ENCODE data around the gene SELENOW.
"Not testable (repeated sequence)": the region's sequence is repeated elsewhere in the genome, so short reads cannot be mapped to it uniquely, and the experiment has no call there.

The SELENOW gene

DNA sequence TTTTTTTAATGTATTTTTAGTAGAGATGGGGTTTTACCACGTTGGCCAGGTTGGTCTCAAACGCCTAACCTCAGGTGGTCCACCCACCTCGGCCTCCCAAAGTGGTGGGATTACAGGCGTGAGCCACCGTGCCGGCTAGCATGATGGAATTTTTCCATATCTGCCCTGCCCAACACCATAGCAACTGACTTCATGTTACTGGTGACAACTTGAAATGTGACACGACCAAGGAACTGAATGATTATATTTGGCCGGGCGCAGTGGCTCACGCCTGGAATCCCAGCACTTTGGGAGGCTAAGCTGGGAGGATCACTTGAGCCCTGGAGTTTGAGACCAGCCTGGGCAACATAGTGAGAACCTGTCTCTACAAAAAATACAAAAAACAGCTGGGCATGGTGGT is 8.8 kb downstream of the SELENOW start:
- not testable (repeated sequence) for DNase-seq

DNA sequence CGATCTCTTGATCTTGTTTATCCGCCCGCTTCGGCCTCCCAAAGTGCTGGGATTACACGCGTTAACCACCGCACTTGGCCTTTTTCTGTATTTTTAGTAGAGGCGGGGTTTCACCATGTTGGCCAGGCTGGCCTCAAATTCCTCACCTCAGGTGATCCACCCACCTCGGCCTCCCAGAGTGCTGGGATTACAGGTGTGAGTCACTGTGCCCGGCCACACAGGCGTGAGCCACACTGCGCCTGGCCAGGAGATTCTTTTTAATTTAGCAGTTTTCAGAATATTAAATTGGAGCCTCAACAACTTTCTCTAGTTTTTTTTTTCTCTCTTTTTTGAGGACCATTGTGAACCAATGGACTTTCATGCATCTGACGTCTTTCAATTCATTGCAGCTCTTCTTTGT is 11.3 kb downstream of the SELENOW start:
- DNase-seq = not testable (repeated sequence)

DNA sequence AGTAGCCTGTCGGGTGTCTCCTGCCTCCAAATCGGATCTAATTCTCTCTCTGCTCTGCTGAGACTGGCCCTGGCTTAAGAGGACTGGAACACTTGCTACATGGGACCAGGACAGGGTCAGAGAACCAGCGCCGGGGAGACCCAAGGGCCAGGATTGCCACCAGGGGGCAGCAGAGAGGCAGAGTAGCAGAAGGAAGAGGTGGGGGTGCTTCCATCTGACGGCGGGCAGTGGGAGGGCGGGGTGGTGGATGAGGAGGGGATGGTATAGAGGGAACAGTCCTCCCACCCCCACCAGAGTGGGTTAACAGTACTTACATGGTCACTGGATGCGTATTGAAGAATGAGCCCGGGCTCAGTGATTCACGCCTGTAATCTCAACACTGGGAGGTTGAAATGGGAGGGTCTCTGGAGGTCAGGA is 11.9 kb downstream of the SELENOW start:
- peak; percentile 39 for DNase-seq

DNA sequence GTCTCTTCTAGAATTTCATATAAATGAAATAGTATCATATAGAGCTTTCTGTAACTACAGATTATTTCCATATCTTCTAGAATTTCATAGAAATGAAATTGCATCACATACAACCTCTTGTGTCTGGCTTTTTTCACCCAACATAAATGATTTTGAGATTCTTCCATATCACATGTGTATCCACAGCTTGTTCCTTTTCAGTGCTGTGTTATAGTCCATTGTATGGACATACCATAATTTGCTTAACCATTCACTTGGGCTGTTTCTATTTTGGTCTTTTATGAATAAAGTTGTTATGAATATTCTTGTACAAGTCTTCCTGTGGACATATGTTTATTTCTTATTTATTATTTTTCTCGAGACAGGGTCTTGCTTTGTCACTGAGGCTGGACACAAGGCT is 14.1 kb downstream of the SELENOW start:
- no peak for DNase-seq

DNA sequence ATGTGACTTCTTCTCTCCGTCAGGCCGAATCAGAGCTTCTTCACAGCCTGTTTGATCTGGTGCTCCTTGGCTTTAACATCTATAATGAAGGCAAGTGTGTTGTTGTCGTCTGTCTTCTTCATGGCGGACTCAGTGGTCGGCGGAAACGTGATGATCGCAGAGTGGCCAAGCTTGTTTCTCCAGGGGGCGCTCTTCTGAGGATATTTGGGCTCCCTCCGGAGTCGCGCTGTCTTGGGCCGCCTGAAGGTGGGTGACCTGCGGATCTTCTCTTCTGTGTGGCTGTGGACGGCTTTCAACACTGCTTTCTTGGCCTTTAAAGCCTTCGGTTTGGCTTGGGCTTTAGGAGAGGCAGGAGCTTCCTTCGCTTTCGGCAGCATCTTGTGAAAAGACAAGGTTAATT is 16.0 kb downstream of the SELENOW start:
- no peak for DNase-seq

DNA sequence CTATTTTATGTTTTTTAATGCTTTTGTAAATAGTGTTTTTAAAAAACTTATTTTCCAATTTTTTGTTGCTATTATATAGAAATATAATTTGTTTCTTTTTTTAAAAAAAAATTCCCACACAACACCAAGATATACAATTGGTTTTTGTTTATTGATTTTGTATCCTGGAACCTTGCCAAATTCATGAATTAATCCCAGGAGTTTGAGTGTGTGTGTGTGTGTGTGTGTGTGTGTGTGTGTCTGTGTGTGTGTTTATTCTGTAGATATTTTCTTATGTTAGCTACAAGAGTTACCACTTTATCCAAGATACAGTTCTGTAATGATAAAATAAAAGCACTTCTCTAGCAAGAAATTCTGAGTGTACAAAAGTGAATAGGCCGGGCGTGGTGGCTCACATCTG is 18.3 kb downstream of the SELENOW start:
- DNase-seq = no peak

DNA sequence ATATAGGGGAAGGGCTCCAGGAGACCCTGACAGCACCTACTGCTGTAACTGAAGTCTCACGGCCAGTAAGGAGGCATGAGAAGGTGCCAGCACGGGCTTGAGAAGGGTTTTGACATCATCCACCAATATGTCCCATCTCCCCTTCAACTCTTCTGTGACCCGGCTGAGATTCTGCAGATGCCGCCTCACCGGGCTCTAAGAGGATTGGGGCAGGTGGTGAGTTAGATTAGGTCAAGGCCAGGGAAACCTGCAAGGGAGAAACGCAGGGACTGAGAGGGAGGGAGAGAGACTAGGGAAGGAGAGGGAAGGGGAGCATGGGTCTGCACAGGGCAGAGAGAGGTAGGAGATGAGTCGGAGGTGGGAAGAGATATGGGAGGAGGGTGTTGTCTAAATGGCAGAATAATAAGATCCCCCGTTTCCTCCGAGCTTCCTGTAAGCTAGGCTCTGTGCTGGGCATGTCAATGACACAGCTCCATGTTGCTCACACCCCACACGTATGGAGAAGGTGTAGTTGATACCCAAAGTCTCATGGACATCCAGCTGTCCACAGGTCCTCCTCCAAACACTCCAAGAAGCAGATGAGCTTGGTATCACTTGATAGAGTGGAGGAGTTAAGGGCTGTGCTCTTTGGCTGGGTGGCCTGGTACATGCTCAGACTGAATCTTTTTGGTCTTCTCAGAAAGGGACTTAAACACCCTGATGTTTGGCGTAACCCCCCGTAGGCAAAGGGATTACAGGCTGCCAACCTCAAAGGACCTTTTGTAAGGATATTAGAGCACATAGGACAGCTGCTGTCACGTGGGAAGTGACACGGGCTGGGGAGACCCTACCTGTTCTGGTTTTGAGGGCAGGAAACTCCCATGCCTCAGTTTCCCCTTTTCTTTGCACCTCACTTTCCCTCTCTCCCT is 19.7 kb downstream of the SELENOW start:
- no peak for DNase-seq

DNA sequence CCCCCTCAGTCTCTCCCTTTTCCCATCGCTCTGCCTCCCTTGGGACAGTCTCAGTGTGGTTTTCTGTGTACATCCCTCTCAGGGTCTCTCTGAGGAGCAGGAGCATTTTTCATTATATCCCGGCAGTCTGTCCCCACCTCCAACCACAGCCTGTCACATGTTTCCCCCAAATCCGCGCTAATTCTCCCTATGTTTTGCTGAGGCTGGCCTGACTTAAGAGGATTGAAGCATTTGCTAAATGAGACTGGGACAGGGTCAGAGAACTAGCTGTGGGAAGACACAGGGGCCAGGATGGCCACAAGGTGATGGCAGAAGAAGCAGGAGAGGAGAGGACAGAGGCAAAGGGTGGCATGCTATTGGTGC is 20.4 kb downstream of the SELENOW start:
- DNase-seq = no peak

DNA sequence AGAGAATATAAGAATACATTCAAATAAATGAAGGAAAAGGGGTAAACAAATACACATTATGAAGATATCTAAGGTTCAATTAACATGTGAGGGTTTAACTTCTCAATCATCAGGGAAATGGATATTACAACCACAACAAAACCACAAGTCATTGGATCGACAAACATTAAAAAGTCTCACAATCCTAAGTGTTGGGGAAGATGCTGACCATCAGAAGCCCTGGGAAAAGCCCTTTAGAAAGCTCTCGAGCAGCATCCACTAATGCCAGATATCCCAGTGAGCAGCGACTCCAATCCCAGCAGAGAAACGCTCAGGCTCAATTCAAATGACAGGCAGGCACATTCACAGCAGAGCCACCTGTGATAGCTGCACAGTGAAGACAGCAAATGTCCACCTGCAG is 22.8 kb downstream of the SELENOW start:
- DNase-seq = no peak

DNA sequence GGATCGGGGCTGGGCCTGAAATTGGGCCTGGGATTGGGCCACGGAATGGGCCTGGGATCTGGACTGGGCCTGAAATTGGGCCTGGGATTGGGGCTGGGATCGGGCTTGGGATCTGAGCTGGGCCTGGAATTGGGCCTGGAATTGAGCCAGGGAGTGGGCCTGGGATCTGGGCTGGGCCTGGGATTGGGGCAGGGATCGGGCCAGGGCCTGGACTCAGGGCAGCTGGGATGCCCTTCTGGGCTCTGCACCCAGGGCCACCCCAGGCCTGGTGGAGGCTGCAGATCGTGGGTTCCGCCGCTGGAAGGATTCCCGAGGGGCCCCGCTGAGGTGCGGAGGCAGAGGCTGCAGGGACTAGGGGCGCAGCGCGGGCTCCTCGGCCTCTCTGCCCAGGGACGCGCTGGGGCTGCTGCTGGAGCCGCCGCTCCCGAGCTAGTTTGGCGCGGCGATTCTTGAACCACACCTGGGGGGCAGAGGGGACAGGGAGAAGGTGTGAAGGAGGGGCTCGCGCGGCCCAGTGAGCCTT is 24.1 kb downstream of the SELENOW start:
- DNase-seq = no peak

DNA sequence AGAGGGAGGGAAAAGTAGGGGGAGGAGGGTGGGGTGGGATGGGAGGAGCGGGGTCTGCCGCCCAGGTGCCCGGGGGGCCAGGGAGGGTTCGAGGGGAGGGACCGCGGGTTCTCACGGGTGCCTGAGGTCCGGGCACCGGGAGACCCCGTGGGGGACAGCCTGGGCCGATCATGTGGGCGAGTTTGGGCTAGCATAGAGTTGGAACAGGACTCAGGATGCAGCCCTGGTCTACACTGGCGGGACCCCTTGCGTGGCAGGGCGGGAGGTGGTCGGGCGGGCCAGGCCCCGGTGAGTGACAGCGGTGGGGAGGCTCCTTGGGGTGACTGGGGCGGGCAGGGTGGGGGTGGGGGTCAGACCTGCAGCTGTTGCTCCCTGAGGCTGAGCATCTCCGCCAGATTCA is 24.6 kb downstream of the SELENOW start:
- DNase-seq = not testable (repeated sequence)

DNA sequence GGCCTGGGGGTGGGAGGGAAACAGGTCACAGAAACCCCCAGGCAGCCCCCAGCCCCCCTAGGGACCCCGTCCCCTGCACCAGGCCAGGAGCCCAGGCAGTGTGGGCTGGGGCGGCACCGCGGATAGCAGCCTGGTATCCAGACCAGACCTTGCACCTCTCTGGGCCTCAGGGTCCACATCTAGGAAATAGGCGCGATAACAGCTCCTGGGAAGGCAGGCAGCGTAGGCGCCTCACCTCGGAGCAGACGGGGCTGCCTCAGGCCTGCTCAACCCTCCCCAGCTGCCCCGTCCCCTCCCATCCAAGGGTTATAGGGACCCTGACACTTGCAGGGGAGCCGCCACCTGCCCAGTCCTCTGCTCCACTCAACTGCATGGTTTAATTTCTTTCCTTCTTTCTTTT is 25.2 kb downstream of the SELENOW start:
- not testable (repeated sequence) for DNase-seq

DNA sequence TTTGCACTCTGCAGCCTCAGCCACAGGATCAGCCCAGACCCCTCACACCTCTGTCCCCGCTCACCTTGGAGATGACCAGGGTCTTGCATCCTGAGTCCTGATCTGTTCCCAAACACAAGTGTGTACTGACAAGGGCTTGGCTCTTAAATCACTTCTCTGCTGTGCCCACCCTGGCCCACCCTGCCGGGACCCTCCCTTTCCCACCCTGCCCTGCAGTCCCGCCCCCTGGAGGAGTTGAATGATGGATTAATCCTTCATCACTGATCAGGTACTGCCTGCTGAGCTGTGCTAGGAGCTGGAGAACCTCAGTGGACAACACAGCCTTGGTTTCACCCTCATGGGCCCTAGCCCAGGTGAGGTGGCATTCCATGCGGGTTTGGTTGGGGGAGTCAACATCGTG is 25.9 kb downstream of the SELENOW start, which contains the start of gene TPRX1:
Gene TPRX1, minus strand, starts transcription at position 101 of the 400 bp plus-strand sequence. Its CDS starts 12 bp downstream, at position 89.
- DNase-seq = not testable (repeated sequence)

DNA sequence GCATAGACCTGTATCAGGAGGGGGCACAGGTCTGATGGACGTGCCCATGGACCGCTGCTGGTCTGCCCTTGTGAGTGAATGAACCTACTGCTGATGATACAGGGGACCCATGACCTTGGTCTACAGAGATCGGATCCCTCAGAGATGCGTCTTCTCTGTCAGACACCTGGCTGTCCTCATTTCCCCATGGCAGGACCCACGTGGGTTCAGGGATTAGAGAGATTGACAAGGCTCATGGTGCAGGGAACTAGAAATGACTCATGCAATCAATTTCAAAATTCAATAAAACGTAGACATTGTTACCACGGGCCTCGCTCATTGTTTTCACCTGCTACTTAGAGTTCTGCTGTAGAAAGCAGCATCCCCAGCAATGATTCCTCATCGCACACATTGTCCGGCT is 26.8 kb downstream of the SELENOW start:
- DNase-seq = no peak

DNA sequence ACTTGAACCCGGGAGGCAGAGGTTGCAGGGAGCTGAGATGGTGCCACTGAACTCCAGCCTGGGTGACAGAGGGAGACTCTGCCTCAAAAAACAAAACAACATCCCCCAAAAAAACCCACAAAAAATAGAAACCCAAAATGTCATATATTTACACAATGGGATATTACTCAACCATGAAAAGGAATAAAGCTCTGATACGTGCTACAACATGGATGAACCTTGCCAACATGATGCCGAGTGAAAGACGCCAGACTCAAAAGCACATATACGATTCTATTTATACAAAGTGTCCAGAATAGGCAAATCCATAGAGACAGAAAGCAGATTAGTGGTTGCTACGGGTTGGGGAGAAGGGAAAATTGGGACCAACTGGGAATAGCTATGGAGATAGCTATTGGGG is 27.9 kb downstream of the SELENOW start:
- DNase-seq = no peak

DNA sequence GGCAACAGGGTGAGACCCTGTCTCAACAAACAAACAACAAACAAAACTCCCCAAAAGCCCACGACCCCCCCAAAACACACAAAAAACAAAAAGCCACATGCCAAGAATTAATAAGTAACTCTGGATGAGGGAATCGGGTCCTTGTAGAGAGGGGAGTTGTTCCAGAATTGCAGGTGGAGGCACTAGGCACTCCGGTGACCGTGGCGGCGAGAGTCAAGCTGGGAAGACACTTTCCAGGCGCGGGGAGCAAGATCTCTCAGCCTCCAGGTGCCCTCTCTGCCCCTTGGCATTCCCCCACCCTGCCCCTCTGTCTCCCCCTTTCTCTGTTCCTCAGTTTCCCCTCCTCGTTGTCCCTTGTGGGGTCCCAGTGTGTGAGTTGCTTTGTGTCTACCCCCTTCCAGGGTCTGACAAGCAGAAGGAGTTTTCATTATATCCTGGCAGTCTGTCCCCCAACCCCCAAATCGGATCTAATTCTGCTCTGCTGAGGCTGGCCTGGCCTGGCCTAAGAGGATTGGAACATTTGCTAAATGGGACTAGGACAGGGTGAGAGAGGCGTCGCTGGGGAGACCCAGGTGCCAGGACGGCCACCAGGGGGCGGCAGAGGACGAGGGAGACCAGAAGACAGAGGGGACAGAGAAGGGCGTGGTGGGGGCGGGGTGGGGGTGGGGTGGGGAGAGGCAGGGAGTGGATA is 34.9 kb downstream of the SELENOW start:
- no peak for DNase-seq

DNA sequence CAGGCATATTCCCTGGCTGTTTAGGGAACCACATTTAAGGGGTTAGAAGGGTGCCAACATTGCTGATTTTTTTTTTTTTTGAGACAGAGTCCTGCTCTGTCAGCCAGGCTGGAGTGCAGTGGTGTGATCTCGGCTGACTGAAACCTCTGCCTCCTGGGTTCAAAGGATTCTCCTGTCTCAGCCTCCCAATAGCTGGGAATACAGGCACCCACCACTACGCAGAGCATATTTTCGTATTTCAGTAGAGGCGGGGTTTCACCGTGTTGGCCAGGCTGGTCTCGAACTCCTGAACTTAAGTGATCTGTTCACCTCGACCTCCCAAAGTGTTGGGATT is 35.5 kb downstream of the SELENOW start:
- no peak for DNase-seq

DNA sequence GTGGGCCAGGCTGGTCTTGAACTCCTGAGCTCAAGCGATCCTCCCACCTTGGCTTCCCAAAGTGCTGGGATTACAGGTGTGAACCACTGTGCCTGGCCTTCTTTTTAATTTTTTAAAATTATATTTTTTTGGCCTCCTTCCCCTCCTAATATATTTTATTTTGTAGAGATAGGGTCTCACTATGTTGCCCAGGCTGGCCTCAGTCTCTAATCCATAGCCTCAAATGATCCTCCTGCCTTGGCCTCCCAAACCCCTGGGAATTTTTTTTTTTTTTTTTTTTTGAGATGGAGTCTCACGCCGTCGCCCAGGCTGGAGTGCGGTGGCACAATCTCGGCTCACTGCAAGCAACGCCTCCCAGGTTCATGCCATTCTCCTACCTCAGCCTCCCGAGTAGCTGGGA is 37.8 kb downstream of the SELENOW start:
- DNase-seq = not testable (repeated sequence)

DNA sequence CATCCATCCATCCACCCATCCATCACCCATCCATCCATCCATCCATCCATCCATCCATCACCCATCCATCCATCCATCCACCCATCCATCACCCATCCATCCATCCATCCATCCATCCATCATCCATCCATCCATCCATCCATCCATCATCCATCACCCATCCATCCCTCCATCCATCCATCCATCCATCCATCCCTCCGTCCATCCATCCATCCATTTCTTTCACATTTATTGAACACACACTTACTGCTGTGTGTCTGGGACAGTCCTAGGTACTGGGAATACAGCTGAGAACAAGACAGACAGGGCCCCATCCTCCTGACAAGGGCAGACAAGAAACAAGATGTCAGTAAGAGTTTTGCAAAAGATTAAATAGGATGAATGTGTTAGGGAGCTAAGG is 39.7 kb downstream of the SELENOW start:
- not testable (repeated sequence) for DNase-seq

DNA sequence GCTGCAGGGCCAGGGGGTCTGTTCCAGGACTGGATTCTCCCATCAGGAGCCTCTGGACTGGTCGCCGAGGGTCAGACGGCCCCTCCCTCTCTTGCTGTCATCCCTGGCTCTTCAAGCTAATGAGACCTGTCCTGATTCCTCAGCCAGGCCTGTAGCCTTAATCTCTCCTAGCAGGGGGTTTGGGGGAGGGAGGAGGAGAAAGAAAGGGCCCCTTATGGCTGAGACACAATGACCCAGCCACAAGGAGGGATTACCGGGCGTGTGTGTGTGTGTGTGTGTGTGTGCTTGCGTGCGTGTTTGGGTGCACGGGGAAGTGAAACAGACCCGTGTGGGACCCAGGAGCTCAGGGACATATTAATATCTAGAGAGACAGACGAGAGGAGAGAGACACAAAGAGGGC is 41.4 kb downstream of the SELENOW start:
- no peak for DNase-seq

DNA sequence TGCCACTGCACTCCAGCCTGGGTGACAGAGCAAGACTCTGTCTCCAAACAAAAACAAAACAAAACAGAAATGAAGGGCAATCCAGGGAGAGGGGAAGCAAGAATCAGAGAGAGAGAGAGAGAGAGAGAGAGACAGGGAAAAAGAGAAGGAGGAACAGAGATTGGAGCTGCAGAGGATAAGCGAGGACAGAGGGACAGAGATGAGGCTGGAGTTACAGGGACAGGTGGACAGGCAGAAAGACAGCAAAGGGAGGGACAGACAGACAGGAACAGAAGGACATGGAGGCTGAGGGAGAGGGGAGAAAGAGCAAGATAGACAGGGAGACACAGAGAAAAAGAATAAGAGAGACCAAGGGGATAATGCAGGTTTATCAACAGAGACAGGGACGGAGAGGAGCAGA is 41.9 kb downstream of the SELENOW start:
- no peak for DNase-seq

DNA sequence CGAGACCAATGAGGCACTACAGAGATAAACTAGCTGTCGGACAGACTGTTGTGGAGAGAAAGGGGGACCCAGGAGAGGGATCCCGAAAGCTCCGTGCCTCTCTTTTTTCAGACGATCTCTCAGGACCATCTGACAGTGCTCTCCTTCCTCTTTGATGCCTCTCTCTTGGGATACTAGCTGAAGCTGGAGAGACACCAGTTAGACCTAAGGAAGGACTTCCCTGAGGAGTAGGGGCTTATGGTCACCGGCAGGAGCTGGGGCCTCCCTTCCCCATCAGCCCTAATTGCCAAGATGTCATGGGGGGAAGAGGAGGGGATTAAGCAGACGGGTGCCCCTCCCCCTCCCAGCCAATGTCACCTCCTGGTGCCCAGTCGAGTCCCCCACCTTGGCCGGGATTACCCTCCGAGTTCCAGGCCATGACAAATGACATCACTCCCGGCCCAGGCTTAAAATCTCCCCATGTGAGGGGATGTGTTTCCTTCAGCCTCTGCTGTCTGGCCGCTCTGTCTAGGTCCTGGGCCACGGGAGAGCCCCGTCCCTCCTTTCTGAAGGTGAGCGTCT is 43.0 kb downstream of the SELENOW start, which contains the start of gene CRX:
Gene CRX, plus strand, starts transcription at position 478 of the 561 bp plus-strand sequence. CDS start 12,507 bp downstream, outside the sequence.
- DNase-seq = no peak

DNA sequence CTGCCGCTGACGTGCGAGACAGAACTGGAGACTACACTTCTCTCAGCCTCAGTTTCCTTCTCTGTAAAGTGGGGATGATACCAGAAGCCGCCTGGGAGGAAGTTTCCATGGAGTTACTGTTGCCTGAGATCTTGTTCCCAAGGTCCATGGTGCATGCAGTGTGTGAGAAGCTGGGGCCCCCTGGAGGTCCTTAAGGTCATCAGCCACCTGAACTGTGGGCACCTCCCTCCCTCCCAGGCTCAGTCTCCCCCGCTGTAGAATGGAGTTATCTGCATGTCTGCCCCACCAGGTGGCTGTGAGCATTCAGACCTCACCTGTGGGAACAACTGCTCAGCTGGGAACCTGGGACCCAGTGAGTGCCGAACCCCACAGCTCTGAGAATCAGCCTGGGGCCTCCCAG is 45.9 kb downstream of the SELENOW start:
- DNase-seq = no peak

DNA sequence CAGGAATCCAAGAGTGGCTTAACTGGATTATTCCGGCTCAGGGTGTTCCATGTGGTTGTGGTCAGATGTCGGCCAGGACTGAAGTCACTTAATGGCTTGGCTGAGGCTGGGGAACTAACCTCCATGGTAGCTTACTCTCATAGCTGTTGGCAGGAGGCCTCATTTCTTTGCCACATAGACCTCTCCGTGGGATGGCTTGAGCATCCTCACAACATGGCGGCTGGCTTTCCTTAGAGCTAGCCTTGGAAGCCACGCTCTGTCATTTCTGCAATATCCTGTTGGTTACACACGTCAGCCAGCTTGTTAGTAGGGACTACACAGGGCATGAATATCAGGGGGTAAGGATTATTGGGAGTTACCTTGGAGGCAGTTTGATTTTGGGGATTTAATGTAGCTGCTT is 48.3 kb downstream of the SELENOW start:
- no peak for DNase-seq
